ENCODE results near the gene SCRG1.
A peak's percentile ranks its signal among the peaks of the same experiment; 100 is the strongest.

SCRG1 gene

DNA sequence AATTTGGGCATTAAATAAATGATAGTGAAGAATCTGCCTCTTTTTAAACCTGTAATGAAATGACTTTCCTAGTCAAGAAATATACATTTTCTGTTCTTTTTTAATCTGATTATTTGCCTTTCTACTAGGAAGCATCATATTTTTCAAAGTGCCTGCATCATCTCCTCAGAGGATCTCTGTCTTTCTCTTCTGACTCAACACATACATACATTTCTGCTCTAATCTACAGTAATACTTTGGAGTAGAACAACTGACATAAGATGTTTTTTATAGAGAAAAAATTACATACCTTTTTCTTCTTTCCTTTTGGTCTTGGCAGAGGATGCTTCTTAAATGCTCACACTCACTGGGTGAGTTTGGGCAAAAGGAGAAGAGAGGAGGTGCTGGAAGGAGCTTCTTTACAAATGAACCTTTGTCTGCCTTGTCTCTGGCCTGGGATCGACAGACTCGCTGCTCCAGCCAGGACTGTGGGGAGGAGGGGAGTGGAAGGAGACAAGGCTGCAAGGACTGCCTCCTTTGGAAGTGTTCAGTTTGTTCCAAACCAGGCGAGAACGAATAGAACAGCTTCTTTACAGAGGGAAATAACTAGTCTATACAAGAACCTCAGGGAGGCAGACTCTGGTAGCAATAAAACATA is at the start of gene SCRG1:
TSS of gene SCRG1 (minus strand) at position 338 of the 637 bp plus-strand sequence. CDS start 7,702 bp downstream, outside the sequence.
- in situ Hi-C loops (cut with HindIII; ENCODE audit: low pct_ligation_motif_present, low pct_unique_long_range_greater_than_20kb, low sequenced_read_pairs) = no loop called here
- DNase-seq = no peak

DNA sequence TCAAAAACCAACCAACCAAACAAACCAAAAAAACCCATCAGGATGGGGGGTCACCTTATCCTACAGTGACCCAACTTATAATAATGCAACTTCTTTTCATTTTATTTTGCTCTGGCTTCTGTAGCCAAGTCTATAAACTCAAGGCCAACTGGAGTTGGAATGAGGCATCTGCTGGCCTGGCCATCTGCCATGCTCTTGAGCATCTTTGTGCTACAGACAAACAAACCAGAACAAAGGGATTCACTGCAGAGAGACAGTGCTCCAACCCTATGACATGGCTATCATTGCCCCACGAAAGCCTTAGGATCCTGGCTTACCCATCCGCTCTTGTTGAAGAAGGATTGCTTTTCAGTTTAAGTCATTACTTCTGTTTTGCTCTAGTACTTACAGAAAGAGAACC is 49.2 kb upstream of the SCRG1 start:
- in situ Hi-C loops (cut with HindIII; ENCODE audit: low pct_ligation_motif_present, low pct_unique_long_range_greater_than_20kb, low sequenced_read_pairs) = no loop called here
- no peak for DNase-seq

DNA sequence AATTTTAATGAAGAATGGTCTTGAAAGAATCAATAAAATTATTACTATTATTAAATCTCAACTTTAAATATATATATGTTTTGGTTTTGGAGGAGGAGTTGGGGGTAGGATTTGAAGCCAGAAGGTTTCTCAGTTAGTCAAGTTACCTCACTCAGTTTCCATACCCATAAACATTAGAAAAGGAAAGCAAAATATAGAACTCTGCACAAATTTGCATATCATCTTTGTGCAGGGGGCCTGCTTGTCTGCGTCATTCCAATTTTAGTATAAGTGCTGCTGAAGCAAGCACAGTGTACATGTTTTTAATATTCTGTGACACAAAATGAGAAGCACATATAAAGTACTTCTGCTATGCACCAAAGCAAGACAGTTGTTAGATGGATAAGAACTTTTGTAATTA is 47.5 kb upstream of the SCRG1 start:
- in situ Hi-C loops (cut with HindIII; ENCODE audit: low pct_ligation_motif_present, low pct_unique_long_range_greater_than_20kb, low sequenced_read_pairs) = no loop called here
- DNase-seq = no peak

DNA sequence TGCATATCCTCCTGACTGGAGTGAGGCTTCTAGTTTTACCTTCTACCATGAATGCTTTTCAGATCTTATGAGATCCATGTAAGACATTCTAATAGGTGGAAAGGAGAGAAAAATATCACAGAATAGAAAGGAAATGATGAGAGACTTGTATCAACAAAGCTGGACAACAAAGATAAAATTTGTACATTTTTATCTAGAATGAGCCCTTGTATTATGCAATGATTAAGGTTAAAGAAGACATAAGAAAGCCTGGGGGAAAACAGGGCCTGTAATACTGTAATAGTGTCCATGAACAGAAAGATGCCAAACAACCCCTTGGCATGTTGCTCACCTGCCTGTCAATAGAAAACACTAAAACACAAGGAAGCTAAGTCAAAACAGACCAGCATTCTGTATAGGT is 44.2 kb upstream of the SCRG1 start:
- no peak for DNase-seq
- in situ Hi-C loops (cut with HindIII; ENCODE audit: low pct_ligation_motif_present, low pct_unique_long_range_greater_than_20kb, low sequenced_read_pairs) = no loop called here

DNA sequence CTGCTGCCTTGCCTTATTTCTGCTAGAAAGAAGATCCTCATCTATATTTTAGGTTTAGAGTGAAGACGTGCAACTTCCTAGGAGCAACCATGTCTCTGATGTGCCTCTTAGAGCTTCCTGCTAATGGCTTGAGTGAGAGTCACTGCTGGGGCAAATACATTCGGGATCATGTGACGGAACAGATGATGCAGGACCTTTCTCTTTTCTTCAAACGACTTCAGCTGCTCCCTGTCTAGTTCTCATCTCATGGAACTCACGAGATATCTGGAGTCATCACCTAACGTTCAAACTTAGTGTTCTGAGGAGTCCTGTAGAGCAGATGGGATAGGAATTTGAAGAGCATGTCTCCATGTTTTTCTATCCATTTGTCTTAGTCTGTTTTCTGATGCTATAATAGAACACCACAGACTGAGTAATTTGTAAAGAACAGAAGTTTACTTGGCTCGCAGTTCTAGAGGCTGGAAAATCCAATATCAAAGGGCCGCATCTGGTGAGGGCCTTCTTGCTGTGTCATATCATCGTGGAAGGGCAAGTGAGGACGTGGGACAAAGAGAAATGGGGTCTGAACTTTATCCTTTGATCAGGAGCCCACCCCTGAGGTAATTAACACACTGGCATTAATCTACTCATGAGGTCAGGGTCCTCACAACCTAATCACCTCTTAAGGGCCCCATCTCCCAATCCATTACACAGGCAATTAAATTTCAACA is 43.5 kb upstream of the SCRG1 start:
- no peak for DNase-seq
- in situ Hi-C loops (cut with HindIII; ENCODE audit: low pct_ligation_motif_present, low pct_unique_long_range_greater_than_20kb, low sequenced_read_pairs) = no loop called here

DNA sequence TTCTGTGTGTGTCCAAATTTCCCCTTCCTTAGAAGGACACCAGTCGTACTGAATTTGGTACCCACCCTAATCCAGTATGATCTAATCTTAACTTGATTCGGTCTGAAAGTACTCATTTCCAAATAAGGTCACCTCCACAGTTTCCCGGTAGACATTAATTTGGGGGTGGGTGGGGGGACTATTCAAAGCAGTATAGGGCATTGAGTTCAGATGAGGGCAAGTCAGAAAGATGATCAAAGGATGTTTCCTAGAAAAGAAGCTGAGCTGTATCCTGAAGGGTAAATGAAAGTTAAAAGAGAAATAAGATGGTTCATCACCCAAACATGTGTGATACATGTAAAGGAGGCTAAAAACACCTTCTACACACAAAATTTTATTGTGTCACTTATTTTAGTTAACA is 42.0 kb upstream of the SCRG1 start:
- DNase-seq = no peak
- in situ Hi-C loops (cut with HindIII; ENCODE audit: low pct_ligation_motif_present, low pct_unique_long_range_greater_than_20kb, low sequenced_read_pairs) = no loop called here

DNA sequence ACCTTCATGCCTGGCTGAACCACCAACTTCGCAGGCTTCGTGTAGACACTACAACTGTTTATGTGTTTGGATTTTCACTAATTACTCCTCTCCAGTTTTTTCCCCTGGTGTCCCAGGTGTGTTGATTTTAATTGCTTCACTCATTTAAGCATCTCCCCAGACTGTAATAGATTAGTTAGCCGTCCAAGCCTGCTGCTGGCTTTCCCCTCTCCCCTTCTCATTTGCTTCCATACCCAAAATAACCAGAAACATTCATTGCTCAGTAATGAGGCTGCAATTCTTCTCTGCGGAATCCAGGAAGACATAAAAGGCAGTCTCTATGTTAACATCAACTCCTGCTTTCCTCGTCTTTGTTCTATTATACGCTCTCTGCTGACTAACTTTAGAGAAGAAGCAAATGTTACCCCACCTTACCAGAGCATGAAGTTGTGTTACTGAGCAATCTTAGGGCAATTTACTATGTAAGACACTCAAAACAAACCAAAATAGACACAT is 37.9 kb upstream of the SCRG1 start:
- in situ Hi-C loops (cut with HindIII; ENCODE audit: low pct_ligation_motif_present, low pct_unique_long_range_greater_than_20kb, low sequenced_read_pairs) = no loop called here
- no peak for DNase-seq

DNA sequence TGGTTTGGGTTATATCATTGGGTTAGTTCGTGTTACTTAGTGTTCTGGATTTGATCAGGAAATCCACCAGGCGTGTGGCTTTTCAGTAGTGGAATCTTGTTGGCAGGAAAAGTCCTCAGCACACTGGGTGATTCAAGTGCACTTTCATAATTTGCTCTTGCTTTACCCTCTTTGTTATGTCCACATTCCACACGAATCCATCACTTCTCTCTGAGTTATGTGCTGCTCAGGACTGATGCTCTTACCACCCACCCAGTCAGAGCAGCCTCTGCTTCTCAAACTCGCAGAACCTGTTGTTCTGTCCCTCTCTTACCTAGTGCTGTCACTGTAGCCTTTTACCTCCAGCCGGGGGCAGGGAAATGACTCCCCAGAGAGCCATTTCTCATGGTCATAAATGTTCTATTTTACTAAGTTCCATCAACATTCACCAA is 37.2 kb upstream of the SCRG1 start:
- in situ Hi-C loops (cut with HindIII; ENCODE audit: low pct_ligation_motif_present, low pct_unique_long_range_greater_than_20kb, low sequenced_read_pairs) = no loop called here
- DNase-seq = no peak

DNA sequence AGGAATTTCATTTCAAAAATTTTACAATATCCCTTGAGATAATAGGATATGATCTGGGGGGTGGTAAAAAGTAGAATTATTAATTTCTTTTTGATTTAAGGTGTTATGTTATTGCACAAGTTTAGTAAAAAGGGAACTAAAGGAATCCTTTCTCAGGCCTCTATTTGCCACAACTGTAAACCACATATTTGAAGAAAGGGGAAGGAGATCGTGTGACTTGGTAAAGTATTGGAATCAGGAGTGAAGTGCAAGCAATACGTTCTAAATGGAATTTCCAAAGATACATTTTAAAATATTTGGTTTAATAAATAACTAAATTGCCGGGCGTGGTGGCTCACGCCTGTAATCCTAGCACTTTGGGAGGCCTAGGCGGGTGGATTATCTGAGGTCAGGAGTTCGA is 35.3 kb upstream of the SCRG1 start:
- no peak for DNase-seq
- in situ Hi-C loops (cut with HindIII; ENCODE audit: low pct_ligation_motif_present, low pct_unique_long_range_greater_than_20kb, low sequenced_read_pairs) = no loop called here

DNA sequence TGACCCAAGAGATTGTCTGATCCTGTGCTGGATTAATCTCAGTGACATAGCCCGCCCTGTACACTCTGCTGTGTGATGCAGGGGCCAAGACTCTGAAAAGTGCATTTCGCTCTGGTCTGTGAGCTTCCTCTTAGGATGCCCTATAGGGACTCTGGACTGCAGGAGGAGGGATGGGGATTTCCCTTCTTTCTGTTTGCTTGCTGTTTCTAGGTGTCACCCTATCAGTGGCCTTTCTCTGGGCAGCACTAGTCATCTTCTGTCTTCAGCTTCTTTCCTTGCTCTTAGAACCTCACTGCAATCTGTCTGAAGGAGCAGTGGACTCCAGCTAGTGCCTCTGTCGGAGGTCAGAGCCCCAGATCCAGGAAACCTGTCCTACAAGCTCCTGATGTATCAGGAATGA is 34.5 kb upstream of the SCRG1 start:
- in situ Hi-C loops (cut with HindIII; ENCODE audit: low pct_ligation_motif_present, low pct_unique_long_range_greater_than_20kb, low sequenced_read_pairs) = no loop called here
- no peak for DNase-seq

DNA sequence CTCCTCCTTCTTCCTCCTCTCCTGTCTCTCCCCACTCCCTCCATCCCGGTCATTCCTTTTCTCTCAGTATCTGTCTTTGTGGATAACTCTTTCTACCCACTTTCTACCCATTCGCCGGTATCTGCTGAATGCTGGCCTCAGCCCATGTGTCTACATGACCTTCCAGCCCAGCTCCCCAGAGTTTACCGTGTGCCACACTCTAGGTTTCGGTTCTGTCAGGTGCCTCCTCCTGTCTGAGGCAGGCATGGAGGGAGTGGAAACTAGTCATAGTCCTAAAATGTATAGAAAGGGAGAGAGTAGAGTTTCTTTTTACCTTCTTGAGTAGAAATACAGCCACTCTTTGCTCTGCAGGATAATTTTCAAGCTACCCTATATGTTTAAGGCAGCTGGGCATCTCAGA is 33.5 kb upstream of the SCRG1 start:
- DNase-seq = no peak
- in situ Hi-C loops (cut with HindIII; ENCODE audit: low pct_ligation_motif_present, low pct_unique_long_range_greater_than_20kb, low sequenced_read_pairs) = no loop called here

DNA sequence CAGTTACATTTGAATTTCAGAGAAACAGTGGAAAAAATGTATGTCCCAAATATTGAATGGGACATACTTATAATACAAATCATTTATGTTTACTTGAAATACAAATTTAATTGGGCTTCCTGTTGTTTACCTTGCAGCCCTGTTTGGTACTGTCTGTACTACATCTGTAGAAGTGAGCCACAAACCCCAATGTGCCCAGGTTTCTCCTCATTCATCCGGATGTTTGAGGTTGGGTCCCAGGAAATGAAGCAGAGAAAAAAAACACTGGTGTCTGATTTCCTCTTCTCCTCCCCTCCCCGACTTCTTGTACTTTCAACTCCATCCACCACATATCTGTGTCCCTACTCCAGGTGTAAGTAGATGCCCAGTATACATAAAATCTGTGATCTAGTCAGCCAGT is 27.1 kb upstream of the SCRG1 start:
- DNase-seq = no peak
- in situ Hi-C loops (cut with HindIII; ENCODE audit: low pct_ligation_motif_present, low pct_unique_long_range_greater_than_20kb, low sequenced_read_pairs) = no loop called here

DNA sequence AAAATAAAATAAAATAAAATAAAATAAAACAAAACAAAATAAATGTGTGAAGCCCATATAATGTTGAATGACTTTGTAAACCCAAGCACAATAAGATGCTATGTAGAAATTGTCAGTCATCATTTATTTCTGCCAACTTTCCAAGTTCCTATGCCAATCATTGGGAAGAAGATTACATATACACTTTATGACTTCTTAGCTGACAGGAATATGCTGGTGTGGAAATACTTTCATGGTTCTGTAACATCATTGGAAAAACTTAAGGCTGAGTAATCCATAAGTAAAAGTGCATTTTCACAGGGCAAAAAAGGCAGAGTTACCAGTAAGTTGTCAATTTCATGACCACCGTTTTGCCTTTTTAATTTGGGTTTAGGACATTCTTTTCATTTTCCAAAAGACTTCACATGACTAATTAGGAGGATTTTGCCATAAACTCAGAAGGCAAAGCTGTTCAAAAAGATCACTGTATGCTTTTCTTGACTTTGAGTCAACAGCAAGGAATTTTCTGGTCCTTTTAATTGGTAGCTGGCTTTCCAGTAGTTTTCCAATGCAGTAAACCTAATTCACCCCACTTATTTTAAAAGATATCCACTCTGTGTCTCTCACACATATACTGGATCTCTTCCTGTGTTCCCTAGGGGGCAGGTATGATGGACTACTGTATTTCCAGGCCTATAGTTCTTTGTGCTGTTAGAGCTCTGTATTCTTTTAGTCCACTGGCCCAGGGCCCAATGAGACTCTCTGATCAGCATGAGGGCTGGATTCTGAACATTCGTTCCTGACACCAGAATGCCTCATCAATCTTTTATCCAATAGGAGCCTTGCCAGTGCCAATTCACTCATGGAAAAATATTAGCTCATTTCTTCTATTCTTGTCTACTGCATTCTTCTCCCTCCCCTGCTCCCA is 26.2 kb upstream of the SCRG1 start:
- in situ Hi-C loops (cut with HindIII; ENCODE audit: low pct_ligation_motif_present, low pct_unique_long_range_greater_than_20kb, low sequenced_read_pairs) = no loop called here

DNA sequence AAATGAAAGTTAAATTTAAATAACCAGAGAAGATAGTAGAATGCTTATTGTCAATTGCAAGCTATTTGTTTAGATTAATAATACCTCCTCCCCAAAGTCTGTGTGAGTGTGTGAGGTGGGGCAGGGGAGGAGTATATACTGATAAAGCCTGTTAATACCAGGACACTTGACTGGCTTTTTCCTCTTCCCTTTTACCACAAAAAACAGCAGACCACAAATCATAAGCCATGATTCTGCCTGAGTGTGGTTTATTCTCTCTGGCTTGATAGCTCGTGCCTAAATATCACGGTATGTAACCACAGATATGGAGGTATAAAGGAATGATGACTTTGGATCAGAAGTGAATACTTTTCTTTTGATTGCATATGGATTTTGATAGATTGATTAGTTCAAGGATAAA is 21.9 kb upstream of the SCRG1 start:
- no peak for DNase-seq
- in situ Hi-C loops (cut with HindIII; ENCODE audit: low pct_ligation_motif_present, low pct_unique_long_range_greater_than_20kb, low sequenced_read_pairs) = no loop called here

More for the DNA sequence above, 26.2 kb upstream of the SCRG1 start:
- DNase-seq = no peak

DNA sequence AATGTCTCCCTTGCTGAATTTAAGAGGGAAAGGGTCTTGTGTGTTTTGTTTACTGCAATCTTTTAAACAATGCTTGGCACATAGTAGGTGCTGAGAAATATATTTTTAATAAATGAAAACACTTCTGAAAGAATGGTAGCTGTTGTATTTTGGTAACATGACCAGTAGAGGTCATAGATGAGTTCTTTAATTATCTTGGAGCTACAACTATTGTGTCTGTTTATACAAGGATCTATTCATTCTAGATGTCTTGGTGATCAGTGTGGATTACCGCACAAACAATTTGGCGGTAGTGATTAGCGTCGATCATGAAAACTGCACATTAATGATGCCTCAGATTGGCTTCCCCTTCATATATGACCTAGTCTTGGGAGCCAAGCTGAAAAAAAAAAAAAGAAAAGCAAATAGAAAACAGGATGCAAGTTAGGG is 21.4 kb upstream of the SCRG1 start:
- DNase-seq = peak; percentile 24
- in situ Hi-C loops (cut with HindIII; ENCODE audit: low pct_ligation_motif_present, low pct_unique_long_range_greater_than_20kb, low sequenced_read_pairs) = no loop called here

DNA sequence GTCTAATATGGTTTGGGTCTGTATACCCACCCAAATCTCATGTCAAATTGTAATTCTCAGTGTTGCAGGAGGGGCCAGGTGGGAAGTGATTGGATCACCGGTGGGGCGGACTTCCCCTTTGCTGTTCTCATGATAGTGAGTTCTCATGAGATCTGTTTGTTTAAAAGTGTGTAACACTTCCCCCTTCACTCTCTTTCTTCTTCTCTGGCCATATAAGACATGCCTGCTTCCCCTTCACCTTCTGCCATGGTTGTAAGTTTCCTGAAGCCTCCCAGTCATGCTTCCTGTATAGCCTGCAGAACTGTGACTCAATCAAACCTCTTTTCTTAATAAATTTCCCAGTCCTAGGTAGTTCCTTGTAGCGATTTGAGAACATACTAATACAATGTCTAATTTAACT is 19.7 kb upstream of the SCRG1 start:
- no peak for DNase-seq
- in situ Hi-C loops (cut with HindIII; ENCODE audit: low pct_ligation_motif_present, low pct_unique_long_range_greater_than_20kb, low sequenced_read_pairs) = no loop called here

DNA sequence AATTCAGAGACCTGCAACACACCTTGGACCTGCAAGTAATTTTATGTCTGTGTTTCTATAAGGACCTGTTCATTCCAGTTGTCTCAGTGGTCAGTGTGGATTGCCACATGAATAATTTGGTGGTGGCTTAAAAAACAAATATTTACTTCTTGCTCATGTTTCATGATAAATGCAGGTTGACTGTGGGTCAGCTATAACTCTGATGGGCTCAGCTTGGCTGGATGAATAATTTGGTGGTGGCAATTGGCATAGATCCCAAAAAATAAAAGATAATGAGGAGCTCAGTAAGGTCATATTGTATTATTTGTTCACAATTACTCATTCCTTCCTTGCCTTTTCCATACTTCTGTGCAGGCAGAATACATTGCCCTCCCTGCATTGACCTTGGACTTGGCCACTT is 18.9 kb upstream of the SCRG1 start:
- no peak for DNase-seq
- in situ Hi-C loops (cut with HindIII; ENCODE audit: low pct_ligation_motif_present, low pct_unique_long_range_greater_than_20kb, low sequenced_read_pairs) = no loop called here

DNA sequence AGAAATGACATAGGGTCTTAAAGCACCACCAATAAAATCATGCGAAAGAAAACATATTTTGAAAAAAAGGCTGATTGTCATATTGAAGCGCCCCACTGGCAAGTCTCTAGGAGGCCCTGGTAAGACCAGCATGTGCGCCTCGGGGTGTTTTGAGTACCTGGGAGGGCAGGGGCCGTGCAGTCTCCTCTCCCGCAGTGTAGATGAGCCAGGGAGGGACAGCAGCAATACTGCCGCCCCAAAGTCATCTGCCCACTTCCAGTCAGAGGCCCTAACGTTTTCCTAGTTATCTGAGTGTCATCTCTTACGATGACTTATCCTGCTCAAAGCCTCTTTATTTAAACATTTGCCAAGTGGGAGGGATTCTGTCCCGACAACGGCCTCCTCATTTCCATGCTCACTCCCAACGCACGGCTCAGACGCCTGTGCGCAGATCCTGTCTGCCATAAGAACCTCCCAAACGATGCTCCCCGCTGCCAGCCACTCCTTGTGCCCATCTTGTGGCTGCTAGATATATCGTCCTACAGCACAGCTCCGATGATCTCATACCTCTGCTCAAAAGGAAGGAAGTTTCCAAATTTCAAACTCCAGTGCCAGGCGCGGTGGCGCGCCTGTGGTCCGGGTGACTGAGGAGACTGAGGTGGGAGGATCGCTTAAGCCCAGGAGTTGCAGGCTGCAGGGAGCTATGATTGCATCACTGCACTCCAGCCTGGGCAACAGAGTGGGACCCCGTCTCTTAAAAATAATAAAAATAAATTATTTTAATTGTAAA is 17.2 kb upstream of the SCRG1 start:
- DNase-seq = no peak
- in situ Hi-C loops (cut with HindIII; ENCODE audit: low pct_ligation_motif_present, low pct_unique_long_range_greater_than_20kb, low sequenced_read_pairs) = no loop called here

DNA sequence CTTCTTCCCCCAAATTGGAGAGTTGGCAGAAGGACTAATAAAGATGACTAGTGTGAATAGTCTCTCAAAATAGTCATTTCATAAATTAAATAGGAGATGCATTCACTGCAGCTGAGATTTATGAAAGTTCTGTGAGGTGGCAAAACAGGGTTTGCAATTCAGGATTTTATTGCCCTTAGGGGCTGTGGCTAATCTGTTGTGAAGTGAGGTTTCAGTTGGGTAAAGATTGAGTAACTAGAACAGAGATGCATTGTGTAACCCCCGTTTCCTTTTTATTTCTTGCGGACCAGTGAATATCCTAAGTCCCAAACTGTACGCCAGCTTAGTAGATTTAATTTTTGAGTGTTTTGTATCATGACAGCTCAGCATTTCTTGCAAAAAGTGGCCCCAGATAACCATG is 16.2 kb upstream of the SCRG1 start:
- in situ Hi-C loops (cut with HindIII; ENCODE audit: low pct_ligation_motif_present, low pct_unique_long_range_greater_than_20kb, low sequenced_read_pairs) = no loop called here
- no peak for DNase-seq

Measured in ACHN (cell line).